ENCODE measurements around the gene ESRRB.

ESRRB gene

GRCh38 chr14:76375947-76376404 is at the start of gene ESRRB:
Gene ESRRB (plus strand): TSS chr14:76376137. CDS start chr14:76376402, 265 bp downstream.
- no peak for DNase-seq

GRCh38 chr14:76326918-76327689 is 48.8 kb upstream of the ESRRB start:
- DNase-seq = no peak

GRCh38 chr14:76328457-76329137 is 47.3 kb upstream of the ESRRB start:
- DNase-seq = no peak

GRCh38 chr14:76329154-76329928 is 46.6 kb upstream of the ESRRB start:
- DNase-seq = no peak

- no peak for DNase-seq
These were observed 46.0 kb upstream of the ESRRB start for GRCh38 chr14:76329951-76330350.

- DNase-seq = no peak
These were observed 45.3 kb upstream of the ESRRB start for GRCh38 chr14:76330411-76331327.

- no peak for DNase-seq
These were observed 44.5 kb upstream of the ESRRB start for GRCh38 chr14:76331328-76332011.

GRCh38 chr14:76333664-76334063 is 42.3 kb upstream of the ESRRB start:
- DNase-seq = no peak

- DNase-seq = no peak
These were observed 41.6 kb upstream of the ESRRB start for GRCh38 chr14:76334316-76334715.

- no peak for DNase-seq
These were observed 39.1 kb upstream of the ESRRB start for GRCh38 chr14:76336876-76337275.

GRCh38 chr14:76337635-76338545 is 38.0 kb upstream of the ESRRB start:
- no peak for DNase-seq

GRCh38 chr14:76339728-76340615 is 36.0 kb upstream of the ESRRB start:
- DNase-seq = no peak

- DNase-seq = no peak
These were observed 32.6 kb upstream of the ESRRB start for GRCh38 chr14:76343386-76343785.

GRCh38 chr14:76346391-76347160 is 29.4 kb upstream of the ESRRB start:
- no peak for DNase-seq

- DNase-seq = no peak
These were observed 27.0 kb upstream of the ESRRB start for GRCh38 chr14:76348898-76349297.

GRCh38 chr14:76349993-76350392 is 25.9 kb upstream of the ESRRB start:
- no peak for DNase-seq

GRCh38 chr14:76350671-76351070 is 25.3 kb upstream of the ESRRB start:
- DNase-seq = no peak

GRCh38 chr14:76351941-76352340 is 24.0 kb upstream of the ESRRB start:
- DNase-seq = no peak

All from suppressor macrophage treated with lipopolysaccharide for 4 hours (primary cell).